Measurements from ENCODE around the gene GNG13.

GNG13 gene

GRCh38 chr16:769184-769784 is 31.2 kb downstream of the GNG13 start:
- H3K27me3 ChIP-seq (ENCODE audit: insufficient read depth, poor library complexity, severe bottlenecking) = no peaks in the 10 kb centered on the region
- TF ChIP-seq CTCF (IDR thresholded peaks at IDR 0.05; ENCODE audit: insufficient read depth, low read length) (no peak), POLR2AphosphoS5 (IDR thresholded peaks at IDR 0.05; ENCODE audit: low read depth) (no peak), GABPA (IDR thresholded peaks at IDR 0.05; ENCODE audit: low read depth) (no peak), SPI1 (IDR thresholded peaks at IDR 0.05; ENCODE audit: borderline replicate concordance, low read depth) (no peak), REST (IDR thresholded peaks at IDR 0.05; ENCODE audit: insufficient replicate concordance, low read depth) (no peak)
- DNase-seq (ENCODE audit: low read depth in 1 of 2, low spot score in 1 of 2) = no peak
- no peak overlapping the region for H3K27ac ChIP-seq (replicated peaks)
- H3K4me3 ChIP-seq (replicated peaks; ENCODE audit: insufficient read depth, low read length) = no peak overlapping the region

GRCh38 chr16:768428-768827 is 32.1 kb downstream of the GNG13 start:
- Histone ChIP-seq H3K27me3 (ENCODE audit: insufficient read depth, poor library complexity, severe bottlenecking) (no peaks in the 10 kb centered on the region), H3K27ac (replicated peaks) (no peak overlapping the region), H3K4me3 (replicated peaks; ENCODE audit: insufficient read depth, low read length) (no peak overlapping the region)
- TF ChIP-seq POLR2AphosphoS5 (IDR thresholded peaks at IDR 0.05; ENCODE audit: low read depth) (no peak), CTCF (IDR thresholded peaks at IDR 0.05; ENCODE audit: insufficient read depth, low read length) (no peak), GABPA (IDR thresholded peaks at IDR 0.05; ENCODE audit: low read depth) (no peak), REST (IDR thresholded peaks at IDR 0.05; ENCODE audit: insufficient replicate concordance, low read depth) (no peak), SPI1 (IDR thresholded peaks at IDR 0.05; ENCODE audit: borderline replicate concordance, low read depth) (no peak)
- DNase-seq (ENCODE audit: low read depth in 1 of 2, low spot score in 1 of 2) = no peak

- no peaks in the 10 kb centered on the region for H3K27me3 ChIP-seq (ENCODE audit: insufficient read depth, poor library complexity, severe bottlenecking)
- no peak overlapping the region for H3K4me3 ChIP-seq (replicated peaks; ENCODE audit: insufficient read depth, low read length)
- no peak overlapping the region for H3K27ac ChIP-seq (replicated peaks)
- DNase-seq (ENCODE audit: low read depth in 1 of 2, low spot score in 1 of 2) = no peak
- TF ChIP-seq POLR2AphosphoS5 (IDR thresholded peaks at IDR 0.05; ENCODE audit: low read depth) = no peak
- TF ChIP-seq SPI1 (IDR thresholded peaks at IDR 0.05; ENCODE audit: borderline replicate concordance, low read depth) = no peak
- TF ChIP-seq CTCF (IDR thresholded peaks at IDR 0.05; ENCODE audit: insufficient read depth, low read length) = no peak
- no peak for TF ChIP-seq REST (IDR thresholded peaks at IDR 0.05; ENCODE audit: insufficient replicate concordance, low read depth)
- TF ChIP-seq GABPA (IDR thresholded peaks at IDR 0.05; ENCODE audit: low read depth) = no peak
These were observed 32.7 kb downstream of the GNG13 start for GRCh38 chr16:767743-768235.

All from HL-60 (cell line).